PC-3 (cell line): Measurements from ENCODE around the gene CRY2. TPM values are rescaled to one million over a fixed set of nuclear protein-coding genes. Genes with fewer than 3 reads are reported as not detected.
A peak's percentile ranks its signal among the peaks of the same experiment; 100 is the strongest.

ENCODE experiments used
- ATAC-seq: fragments of 200-7000 bp; cut with Tn5 transposase; 2 replicates; pipeline ENCODE4 v1.9.1; 2020; ENCODE audit warnings: mild to moderate bottlenecking, moderate library complexity
- BruUV-seq: library from RNA; stranded (reverse); fragments of 400-500 nt; replicated peaks from 2 replicates; lab custom pipeline; 2021; lab: Mats Ljungman, UMichigan
- CTCF ChIA-PET: fragments of 300-600 bp; sonication (Branson Sonifier 250); formaldehyde crosslinking; loops from one replicate; lab custom pipeline; 2022; ENCODE audit warnings: antibody characterized with exemption; lab: Charles Lee
- POLR2A ChIA-PET: fragments of 300-600 bp; sonication (Branson Sonifier 250); formaldehyde crosslinking; loops from one replicate; lab custom pipeline; 2022; ENCODE audit warnings: antibody characterized with exemption; ENCODE audit not compliant: unreplicated experiment; lab: Charles Lee
- DNase-seq: peaks from one replicate; pipeline ENCODE4 v3.0.0-alpha.2; 2015
- H2AFZ ChIP-seq: fragments of 300-600 bp; sonication (generic); 2 replicates; pipeline ENCODE4 v1.6.0; 2016; ENCODE audit warnings: antibody characterized with exemption, low read length
- H3F3A ChIP-seq: fragments of 300-600 bp; sonication (generic); one replicate; pipeline ENCODE4 v1.6.0; 2017; ENCODE audit warnings: antibody characterized with exemption, low read length, control low read depth, mild to moderate bottlenecking; ENCODE audit not compliant: unreplicated experiment
- H3K27ac ChIP-seq: fragments of 300-600 bp; sonication (generic); 2 replicates; pipeline ENCODE4 v1.5.1; 2016; ENCODE audit warnings: mild to moderate bottlenecking, low read length
- H3K27me3 ChIP-seq: fragments of 300-600 bp; sonication (generic); 2 replicates; pipeline ENCODE4 v1.6.1; 2016; ENCODE audit warnings: low read length, mixed read lengths
- H3K36me3 ChIP-seq: fragments of 300-600 bp; sonication (generic); 2 replicates; pipeline ENCODE4 v1.6.1; 2016; ENCODE audit warnings: low read depth, mixed run types, low read length, mixed read lengths
- H3K4me1 ChIP-seq: fragments of 300-600 bp; sonication (generic); 2 replicates; pipeline ENCODE4 v1.5.1; 2016; ENCODE audit warnings: low read length; ENCODE audit not compliant: insufficient read depth
- H3K4me2 ChIP-seq: fragments of 300-600 bp; sonication (generic); 2 replicates; pipeline ENCODE4 v1.6.0; 2016; ENCODE audit warnings: low read length
- H3K4me3 ChIP-seq: fragments of 300-600 bp; sonication (generic); 2 replicates; pipeline ENCODE4 v1.5.1; 2016; ENCODE audit warnings: mild to moderate bottlenecking, low read length, mixed read lengths
- H3K79me2 ChIP-seq: fragments of 300-600 bp; sonication (generic); 2 replicates; pipeline ENCODE4 v1.6.1; 2017; ENCODE audit warnings: low read length, mixed read lengths
- H3K9ac ChIP-seq: fragments of 300-600 bp; sonication (generic); 2 replicates; pipeline ENCODE4 v1.6.0; 2016; ENCODE audit warnings: mild to moderate bottlenecking, low read length
- H3K9me2 ChIP-seq: fragments of 300-600 bp; sonication (generic); replicated peaks from 2 replicates; pipeline ENCODE4 v1.6.1; 2016; ENCODE audit warnings: mixed run types, low read length, mixed read lengths
- H3K9me3 ChIP-seq: fragments of 300-600 bp; sonication (generic); 2 replicates; pipeline ENCODE4 v1.6.1; 2016; ENCODE audit warnings: low read length, mixed read lengths
- H4K20me1 ChIP-seq: fragments of 300-600 bp; sonication (generic); 2 replicates; pipeline ENCODE4 v1.6.1; 2016; ENCODE audit warnings: low read length, mixed read lengths
- CTCF ChIP-seq: fragments of 300-600 bp; sonication (generic); conservative IDR thresholded peaks from 2 replicates; pipeline ENCODE4 v1.5.1; 2017; ENCODE audit warnings: antibody characterized with exemption, low read depth, mild to moderate bottlenecking, low read length
- EZH2 ChIP-seq: fragments of 300-600 bp; sonication (generic); IDR thresholded peaks from one replicate; pipeline ENCODE4 v1.6.1; 2017; ENCODE audit warnings: antibody characterized with exemption, mild to moderate bottlenecking, low read length; ENCODE audit not compliant: unreplicated experiment
- EZH2phosphoT487 ChIP-seq: fragments of 300-600 bp; sonication (generic); IDR thresholded peaks from 2 replicates; pipeline ENCODE4 v1.6.1; 2018; ENCODE audit warnings: mild to moderate bottlenecking, antibody characterized with exemption, low read length, borderline replicate concordance
- intact Hi-C: fragments of 100-400 bp; cut with micrococcal nuclease; formaldehyde crosslinking; loops from 2 replicates; pipeline ENCODE4 v1.9.0; 2023
- total RNA-seq: library from RNA; depleted of rRNA; stranded (reverse); fragments of >200 nt; gene quantifications from 2 replicates; pipeline ENCODE4 v1.2.3, GENCODE V29; 2014

CRY2 gene
- total RNA-seq, 1 experiment from 2014 or later = 9.5 TPM

GRCh38 chr11:45804761-45805304, 42.4 kb upstream of the CRY2 start, which contains the start of gene SLC35C1:
Gene SLC35C1 (plus strand): TSS chr11:45805149. CDS start chr11:45805802, 653 bp downstream.
- CTCF ChIA-PET = interaction anchor here (1.1 kb wide), 1 partner anchor 33 kb away, joined by 4 read pairs; no protein-coding TSS in a partner anchor
- Histone ChIP-seq H2AFZ (peak within 1 kb of the TSS; percentile 97), H3F3A (no peaks in the 10 kb centered on the region), H3K27ac (peak within 1 kb of the TSS; percentile 20; the same call in 1 of the 2 replicates), H3K9me2 (no peaks in the 10 kb centered on the region), H4K20me1 (peaks cover 3% of the 10 kb centered on the region; the same call in 1 of the 2 replicates), H3K4me1 (peaks cover 26% of the 10 kb centered on the region), H3K4me3 (peak within 1 kb of the TSS; percentile 91), H3K27me3 (no peaks in the 10 kb centered on the region), H3K4me2 (peak within 1 kb of the TSS; percentile 98), H3K9me3 (no peaks in the 10 kb centered on the region), H3K36me3 (0 out of 2 replicates have a peak, but pooled peaks cover 4% of the 10 kb centered on the region), H3K9ac (peak within 1 kb of the TSS; percentile 68), H3K79me2 (peaks cover 28% of the 10 kb centered on the region)
- intact Hi-C loops = loop anchor here (2.0 kb wide), 1 partner anchor 38 kb away; no protein-coding TSS in a partner anchor
- ATAC-seq (peak; percentile 91), DNase-seq (peak; percentile 92)
- BruUV-seq = no TSS peak
- POLR2A ChIA-PET = no interaction called here
- TF ChIP-seq CTCF (no peak), EZH2phosphoT487 (no peak), EZH2 (no peak)

GRCh38 chr11:45805305-45806071, 41.8 kb upstream of the CRY2 start:
- intact Hi-C loops = loop anchor here (2.0 kb wide), 1 partner anchor 37 kb away; no protein-coding TSS in a partner anchor
- Histone ChIP-seq H3K4me1 (peaks cover 26% of the 10 kb centered on the region), H3K9me3 (no peaks in the 10 kb centered on the region), H3K9ac (peak overlapping the region; percentile 68), H3K4me2 (peak overlapping the region; percentile 98), H3F3A (no peaks in the 10 kb centered on the region), H3K36me3 (0 out of 2 replicates have a peak, but pooled peaks cover 4% of the 10 kb centered on the region), H2AFZ (peak overlapping the region; percentile 75), H3K4me3 (peak overlapping the region; percentile 91), H3K27ac (peak overlapping the region; percentile 20; the same call in 1 of the 2 replicates), H3K9me2 (no peaks in the 10 kb centered on the region), H3K27me3 (no peaks in the 10 kb centered on the region), H4K20me1 (peaks cover 3% of the 10 kb centered on the region; the same call in 1 of the 2 replicates), H3K79me2 (peaks cover 28% of the 10 kb centered on the region)
- ChIA-PET CTCF (no interaction called here), POLR2A (no interaction called here)
- ATAC-seq = peak; percentile 42
- BruUV-seq = TSS peak; percentile 44
- peak; percentile 27 for DNase-seq
- TF ChIP-seq EZH2 (no peak), EZH2phosphoT487 (no peak), CTCF (no peak)
